Activated CD4-positive, alpha-beta T cell treated with anti-CD3 and anti-CD28 coated beads for 36 hours (primary cell): Measurements from ENCODE around the gene LMOD1. TPM values are rescaled to one million over a fixed set of nuclear protein-coding genes. Genes with fewer than 3 reads are reported as not detected.
A peak's percentile ranks its signal among the peaks of the same experiment; 100 is the strongest.

Experiments used
- ATAC-seq: fragments of 200-7000 bp; cut with Tn5 transposase; one replicate; pipeline ENCODE4 v1.10.0; 2021; ENCODE audit warnings: mild to moderate bottlenecking, moderate library complexity
- CTCF ChIA-PET: fragments of 350-600 bp; sonication (Branson Sonifier 250); formaldehyde crosslinking; loops from one replicate; lab custom pipeline; 2021; ENCODE audit warnings: antibody characterized with exemption; lab: Charles Lee
- POLR2A ChIA-PET: fragments of 350-600 bp; sonication (Branson Sonifier 250); formaldehyde crosslinking; loops from one replicate; lab custom pipeline; 2021; ENCODE audit warnings: antibody characterized with exemption, inconsistent platforms; lab: Charles Lee
- DNase-seq: peaks from one replicate; pipeline ENCODE4 v3.0.0-alpha.2; 2020
- H3K27ac Mint-ChIP-seq: one replicate; pipeline ENCODE4 v1.8.0; 2021; ENCODE audit warnings: mixed read lengths
- H3K27me3 Mint-ChIP-seq: one replicate; pipeline ENCODE4 v1.8.0; 2021; ENCODE audit warnings: mixed read lengths
- H3K36me3 Mint-ChIP-seq: one replicate; pipeline ENCODE4 v1.8.0; 2021; ENCODE audit warnings: low read depth, mixed read lengths
- H3K4me1 Mint-ChIP-seq: one replicate; pipeline ENCODE4 v1.8.0; 2021; ENCODE audit warnings: mixed read lengths
- H3K4me3 Mint-ChIP-seq: one replicate; pipeline ENCODE4 v1.8.0; 2021; ENCODE audit warnings: mild to moderate bottlenecking, moderate library complexity, mixed read lengths
- H3K9me3 Mint-ChIP-seq: one replicate; pipeline ENCODE4 v1.8.0; 2021; ENCODE audit warnings: low read depth, mixed read lengths
- intact Hi-C, 2 experiments: fragments of 100-400 bp; cut with DNase I in 1 of 2; cut with micrococcal nuclease in 1 of 2; formaldehyde crosslinking; loops; one replicate each; pipeline versions ENCODE4 v1.14.2 to v1.15.1; 2022 to 2024; cut with DNase I, micrococcal nuclease
- total RNA-seq, 2 experiments: library from RNA; stranded (reverse); gene quantifications; one replicate each; pipeline ENCODE4 v1.2.3, GENCODE V29; 2021

Gene LMOD1
- total RNA-seq: not detected

- no peaks in the 10 kb centered on the region for H3K36me3 Mint-ChIP-seq
- POLR2A ChIA-PET: interaction anchor here (1.4 kb wide), 1 partner anchor 9 kb away, joined by 3 read pairs; the partner anchor contains the start of gene TIMM17A
- no peak within 1 kb of the TSS for H3K27ac Mint-ChIP-seq
- H3K4me1 Mint-ChIP-seq: peaks cover 6% of the 10 kb centered on the region
- CTCF ChIA-PET: interaction anchor here (0.7 to 2.0 kb wide), 6 partner anchors 17 to 817 kb away, joined by 3 to 10 read pairs (median 3); no protein-coding TSS in a partner anchor
- intact Hi-C loops: no loop called here
- peaks cover 47% of the 10 kb centered on the region for H3K27me3 Mint-ChIP-seq
- H3K4me3 Mint-ChIP-seq: no peak within 1 kb of the TSS
- ATAC-seq (no peak), DNase-seq (peak; percentile 19)
- no peaks in the 10 kb centered on the region for H3K9me3 Mint-ChIP-seq
Observed at GRCh38 chr1:201946224-201946908, at the start of gene LMOD1. Gene LMOD1, minus strand, starts transcription at chr1:201946548. Its CDS starts 208 bp downstream, at chr1:201946340.

DNA sequence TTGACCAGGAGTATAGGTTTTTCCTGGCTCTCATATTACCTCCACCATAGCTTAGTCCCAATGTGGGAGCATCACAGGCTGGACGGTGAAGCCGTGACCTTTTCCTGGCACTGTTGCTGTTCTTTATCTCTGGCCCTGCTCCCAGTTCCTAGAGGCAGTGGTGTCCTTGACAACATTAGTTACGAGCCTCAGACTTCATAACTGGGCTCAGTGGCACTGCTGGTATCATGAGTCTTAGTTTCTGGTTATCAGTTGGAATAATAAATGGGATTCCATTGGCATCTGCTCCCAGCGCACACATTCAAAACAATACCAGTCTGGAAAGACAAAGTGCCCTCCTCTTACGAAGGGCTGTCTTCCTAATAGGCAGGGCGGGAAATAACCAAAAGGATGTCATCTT lies 44.1 kb upstream of the LMOD1 start:
- H3K4me1 Mint-ChIP-seq: no peaks in the 10 kb centered on the region
- ChIA-PET POLR2A (no interaction called here), CTCF (interaction anchor here (0.6 kb wide), 1 partner anchor 9 kb away, joined by 3 read pairs; no protein-coding TSS in a partner anchor)
- intact Hi-C loops: no loop called here
- no peak overlapping the region for H3K4me3 Mint-ChIP-seq
- peaks cover 26% of the 10 kb centered on the region for H3K36me3 Mint-ChIP-seq
- H3K27me3 Mint-ChIP-seq: no peaks in the 10 kb centered on the region
- H3K9me3 Mint-ChIP-seq: no peaks in the 10 kb centered on the region
- H3K27ac Mint-ChIP-seq: no peak overlapping the region
- ATAC-seq (no peak), DNase-seq (no peak)

DNA sequence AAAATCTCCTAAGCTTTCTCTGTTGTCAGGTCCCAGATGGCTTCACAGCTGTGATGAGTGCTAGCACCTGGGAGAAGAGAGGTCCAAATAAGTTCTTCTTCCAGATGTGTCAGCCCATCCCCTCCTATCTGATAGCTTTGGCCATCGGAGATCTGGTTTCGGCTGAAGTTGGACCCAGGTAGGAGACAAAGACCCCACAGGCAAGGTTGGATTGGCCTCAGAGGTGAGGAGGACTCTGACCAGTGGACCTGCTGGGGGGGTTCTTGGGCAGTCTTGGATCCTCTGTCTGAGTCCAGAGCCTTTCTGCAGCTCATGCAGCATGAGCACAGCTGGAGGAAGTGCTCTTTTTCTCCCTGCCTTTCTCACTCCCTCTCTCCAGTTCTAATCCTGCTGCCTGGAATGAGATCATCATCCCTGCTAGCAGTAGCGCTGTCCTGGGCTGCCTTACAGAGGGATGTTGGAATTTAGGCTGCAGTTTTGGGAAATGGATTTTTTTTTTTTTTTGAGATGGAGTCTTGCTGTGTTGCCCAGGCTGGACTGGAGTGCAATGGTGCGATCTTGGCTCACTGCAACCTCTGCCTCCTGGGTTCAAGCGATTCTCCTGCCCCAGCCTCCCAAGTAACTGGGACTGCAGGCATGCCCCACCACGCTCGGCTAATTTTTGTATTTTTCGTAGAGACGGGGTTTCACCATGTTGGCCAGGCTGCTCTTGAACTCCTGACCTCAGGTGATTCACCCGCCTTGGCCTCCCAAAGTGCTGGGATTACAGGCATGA lies 43.2 kb upstream of the LMOD1 start:
- H3K9me3 Mint-ChIP-seq: no peaks in the 10 kb centered on the region
- ChIA-PET CTCF (interaction anchor here (0.9 to 2.2 kb wide), 4 partner anchors 9 to 27 kb away, joined by 3 to 6 read pairs (median 4); no protein-coding TSS in a partner anchor), POLR2A (no interaction called here)
- peaks cover 26% of the 10 kb centered on the region for H3K36me3 Mint-ChIP-seq
- peaks cover under 1% of the 10 kb centered on the region for H3K4me1 Mint-ChIP-seq
- intact Hi-C loops: no loop called here
- no peaks in the 10 kb centered on the region for H3K27me3 Mint-ChIP-seq
- no peak overlapping the region for H3K4me3 Mint-ChIP-seq
- DNase-seq (no peak), ATAC-seq (no peak)
- no peak overlapping the region for H3K27ac Mint-ChIP-seq

GRCh38 chr1:201988601-201989000 lies 42.3 kb upstream of the LMOD1 start:
- no peak for DNase-seq
- ChIA-PET POLR2A (no interaction called here), CTCF (interaction anchor here (1.0 to 2.2 kb wide), 3 partner anchors 10 to 16 kb away, joined by 3 to 6 read pairs (median 4); no protein-coding TSS in a partner anchor)
- H3K27ac Mint-ChIP-seq: no peak overlapping the region
- no peaks in the 10 kb centered on the region for H3K9me3 Mint-ChIP-seq
- peaks cover 25% of the 10 kb centered on the region for H3K36me3 Mint-ChIP-seq
- intact Hi-C loops: no loop called here
- no peak for ATAC-seq
- no peaks in the 10 kb centered on the region for H3K27me3 Mint-ChIP-seq
- H3K4me3 Mint-ChIP-seq: no peak overlapping the region
- H3K4me1 Mint-ChIP-seq: peaks cover 10% of the 10 kb centered on the region

GRCh38 chr1:201985355-201985754 lies 39.0 kb upstream of the LMOD1 start:
- Mint-ChIP-seq H3K27ac (no peak overlapping the region), H3K4me1 (peaks cover 16% of the 10 kb centered on the region), H3K4me3 (no peak overlapping the region), H3K27me3 (no peaks in the 10 kb centered on the region), H3K9me3 (no peaks in the 10 kb centered on the region), H3K36me3 (peaks cover 8% of the 10 kb centered on the region)
- intact Hi-C loops: no loop called here
- DNase-seq: no peak
- POLR2A ChIA-PET: no interaction called here
- ATAC-seq: no peak
- CTCF ChIA-PET: interaction anchor here (0.7 to 4.4 kb wide), 4 partner anchors 12 to 396 kb away, joined by 3 to 20 read pairs (median 3); no protein-coding TSS in a partner anchor

GRCh38 chr1:201984446-201984845 lies 38.1 kb upstream of the LMOD1 start:
- ChIA-PET CTCF (interaction anchor here (0.6 to 4.4 kb wide), 6 partner anchors 11 to 424 kb away, joined by 3 to 20 read pairs (median 4); no protein-coding TSS in a partner anchor), POLR2A (interaction anchor here (0.7 kb wide), 1 partner anchor 33 kb away, joined by 4 read pairs; no protein-coding TSS in a partner anchor)
- ATAC-seq (no peak), DNase-seq (no peak)
- no peaks in the 10 kb centered on the region for H3K27me3 Mint-ChIP-seq
- H3K9me3 Mint-ChIP-seq: no peaks in the 10 kb centered on the region
- intact Hi-C loops: no loop called here
- peaks cover 16% of the 10 kb centered on the region for H3K4me1 Mint-ChIP-seq
- no peak overlapping the region for H3K27ac Mint-ChIP-seq
- peak overlapping the region; percentile 86 for H3K4me3 Mint-ChIP-seq
- peaks cover 6% of the 10 kb centered on the region for H3K36me3 Mint-ChIP-seq

DNA sequence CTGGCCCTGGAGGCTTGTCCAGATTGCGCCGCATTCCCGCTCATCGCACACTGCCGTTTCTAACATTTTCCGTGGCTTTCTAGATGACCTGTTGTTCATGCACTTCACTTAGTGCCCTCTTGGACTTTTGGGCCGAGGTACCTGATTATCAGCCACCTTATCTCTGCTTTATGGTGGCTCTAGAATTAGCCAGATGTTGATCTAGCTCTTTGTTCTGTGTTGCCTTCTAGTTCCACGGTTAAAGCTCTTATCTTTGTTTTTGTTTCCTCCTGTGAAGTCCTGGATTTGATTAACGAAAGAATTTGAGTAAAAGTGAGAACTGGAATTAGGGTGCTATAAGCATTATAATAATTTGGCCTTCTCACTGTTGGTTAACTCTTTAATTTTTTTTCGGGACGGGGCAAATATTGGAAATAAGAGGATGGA lies 37.0 kb upstream of the LMOD1 start:
- ChIA-PET POLR2A (no interaction called here), CTCF (interaction anchor here (0.6 to 4.4 kb wide), 7 partner anchors 9 to 187 kb away, joined by 3 to 20 read pairs (median 3); no protein-coding TSS in a partner anchor)
- intact Hi-C loops: loop anchor here in 1 of 2 experiments (2.0 kb wide), 1 partner anchor 87 kb away; no protein-coding TSS in a partner anchor
- ATAC-seq (peak; percentile 20), DNase-seq (no peak)
- Mint-ChIP-seq H3K27ac (peak overlapping the region; percentile 75), H3K27me3 (no peaks in the 10 kb centered on the region), H3K9me3 (no peaks in the 10 kb centered on the region), H3K4me3 (peak overlapping the region; percentile 86), H3K36me3 (peaks cover 3% of the 10 kb centered on the region), H3K4me1 (peaks cover 16% of the 10 kb centered on the region)

DNA sequence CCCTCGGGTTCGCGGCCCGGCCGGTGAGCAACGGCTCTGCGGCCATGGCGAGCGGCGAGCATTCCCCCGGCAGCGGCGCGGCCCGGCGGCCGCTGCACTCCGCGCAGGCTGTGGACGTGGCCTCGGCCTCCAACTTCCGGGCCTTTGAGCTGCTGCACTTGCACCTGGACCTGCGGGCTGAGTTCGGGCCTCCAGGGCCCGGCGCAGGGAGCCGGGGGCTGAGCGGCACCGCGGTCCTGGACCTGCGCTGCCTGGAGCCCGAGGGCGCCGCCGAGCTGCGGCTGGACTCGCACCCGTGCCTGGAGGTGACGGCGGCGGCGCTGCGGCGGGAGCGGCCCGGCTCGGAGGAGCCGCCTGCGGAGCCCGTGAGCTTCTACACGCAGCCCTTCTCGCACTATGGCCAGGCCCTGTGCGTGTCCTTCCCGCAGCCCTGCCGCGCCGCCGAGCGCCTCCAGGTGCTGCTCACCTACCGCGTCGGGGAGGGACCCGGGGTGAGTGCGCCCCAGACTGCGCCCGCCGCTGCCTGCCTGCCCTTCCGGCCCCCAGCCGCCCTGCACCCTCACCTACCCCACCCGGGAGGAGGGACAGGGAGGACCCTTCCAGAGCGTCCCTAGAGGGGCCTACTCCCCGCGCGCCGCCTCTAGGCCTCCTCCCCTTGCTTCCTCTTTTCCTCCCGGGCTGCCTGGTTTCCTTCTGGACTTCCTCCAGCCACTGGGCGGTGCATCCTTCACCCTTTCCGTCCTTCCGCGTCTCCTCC lies 36.5 kb upstream of the LMOD1 start, which contains the start of gene RNPEP:
Gene RNPEP (plus strand): TSS at position 26 of the 757 bp plus-strand sequence. CDS start 19 bp downstream, at position 45.
- intact Hi-C loops: loop anchor here (1.0 to 2.0 kb wide), 4 partner anchors 28 to 178 kb away; partner anchors contain the start of genes TIMM17A (in 2 of the 2), IPO9 (in 1 of the 2) and PTPN7 (in 1 of the 2)
- POLR2A ChIA-PET: interaction anchor here (0.6 kb wide), 1 partner anchor 24 kb away, joined by 4 read pairs; no protein-coding TSS in a partner anchor
- CTCF ChIA-PET: interaction anchor here (0.5 to 4.4 kb wide), 8 partner anchors 9 to 798 kb away, joined by 3 to 20 read pairs (median 3); no protein-coding TSS in a partner anchor
- Mint-ChIP-seq H3K27ac (peak within 1 kb of the TSS; percentile 80), H3K4me3 (peak within 1 kb of the TSS; percentile 86), H3K9me3 (no peaks in the 10 kb centered on the region), H3K36me3 (peaks cover 3% of the 10 kb centered on the region), H3K27me3 (no peaks in the 10 kb centered on the region), H3K4me1 (peaks cover 16% of the 10 kb centered on the region)
- ATAC-seq (peak; percentile 82), DNase-seq (peak; percentile 69)

DNA sequence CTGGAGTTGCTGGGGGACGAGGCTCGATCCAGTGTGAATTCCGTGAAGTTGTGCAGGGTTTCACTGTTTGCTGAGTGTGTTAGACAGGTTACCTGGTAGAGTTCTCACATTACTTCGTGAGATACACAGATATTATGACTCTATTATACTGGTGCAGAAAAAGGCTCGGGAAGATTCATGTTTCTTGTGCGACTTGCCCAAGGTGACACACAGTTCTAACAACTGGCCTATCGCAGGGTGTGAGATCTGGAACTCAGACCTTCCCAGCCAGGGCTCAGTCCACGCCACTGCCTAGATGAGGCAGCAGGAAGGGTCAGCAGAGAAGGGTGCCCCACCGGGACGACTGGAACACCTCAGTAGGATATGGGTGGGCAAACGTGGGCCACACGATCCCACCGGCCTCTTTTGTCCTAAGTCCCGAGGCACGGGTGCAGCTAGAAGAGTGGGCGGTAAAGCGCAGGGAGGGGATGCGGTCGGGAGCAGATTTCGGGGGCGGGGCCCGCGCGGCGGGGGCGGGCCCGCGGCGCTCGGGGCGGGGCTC lies 35.8 kb upstream of the LMOD1 start:
- ATAC-seq: peak; percentile 11
- intact Hi-C loops: loop anchor here (1.0 to 2.0 kb wide), 4 partner anchors 27 to 178 kb away; partner anchors contain the start of genes TIMM17A (in 2 of the 2), IPO9 (in 1 of the 2) and PTPN7 (in 1 of the 2)

More for the DNA sequence above, 35.8 kb upstream of the LMOD1 start:
- H3K4me3 Mint-ChIP-seq: peak overlapping the region; percentile 86
- peaks cover 3% of the 10 kb centered on the region for H3K36me3 Mint-ChIP-seq
- no peaks in the 10 kb centered on the region for H3K9me3 Mint-ChIP-seq
- peak overlapping the region; percentile 80 for H3K27ac Mint-ChIP-seq
- no peaks in the 10 kb centered on the region for H3K27me3 Mint-ChIP-seq
- ChIA-PET CTCF (interaction anchor here (0.5 to 4.4 kb wide), 4 partner anchors 9 to 86 kb away, joined by 3 to 20 read pairs (median 12); no protein-coding TSS in a partner anchor), POLR2A (interaction anchor here (0.6 kb wide), 1 partner anchor 23 kb away, joined by 4 read pairs; no protein-coding TSS in a partner anchor)
- peak; percentile 80 for DNase-seq
- H3K4me1 Mint-ChIP-seq: peaks cover 16% of the 10 kb centered on the region
